ENCODE measurements around the gene SS18L1.
"Not testable (repeated sequence)": the region's sequence is repeated elsewhere in the genome, so short reads cannot be mapped to it uniquely, and the experiment has no call there.

SS18L1 gene

GRCh38 chr20:62143957-62144825 is 622 bp downstream of the SS18L1 start:
- H3K4me3 ChIP-seq, result peak overlapping the region; percentile 97
- no peak overlapping the region for H3K27ac ChIP-seq
- TF ChIP-seq POLR2AphosphoS5 (IDR thresholded peaks at IDR 0.05; ENCODE audit: borderline replicate concordance, low read depth, low read length), result no peak
- TF ChIP-seq FOXP2 (optimal IDR thresholded peaks at IDR 0.05; ENCODE audit: control extremely low read depth, extremely low read length, insufficient read depth), result no peak
- TF ChIP-seq EZH2 (IDR thresholded peaks at IDR 0.05), result no peak
- no peaks in the 10 kb centered on the region for H3K9me3 ChIP-seq (ENCODE audit: low read depth, low read length)
- peaks cover 33% of the 10 kb centered on the region for H3K36me3 ChIP-seq (ENCODE audit: insufficient read depth, low read length)
- H3K9ac ChIP-seq (ENCODE audit: insufficient read length), result peak overlapping the region; percentile 68
- DNase-seq (ENCODE audit: low read depth, low spot score), result no peak

GRCh38 chr20:62145688-62146018 is 2.1 kb downstream of the SS18L1 start:
- Histone ChIP-seq H3K36me3 (ENCODE audit: insufficient read depth, low read length) (peaks cover 19% of the 10 kb centered on the region), H3K27ac (no peak overlapping the region), H3K4me3 (no peak overlapping the region), H3K9me3 (ENCODE audit: low read depth, low read length) (no peaks in the 10 kb centered on the region), H3K9ac (ENCODE audit: insufficient read length) (no peak overlapping the region)
- DNase-seq (ENCODE audit: low read depth, low spot score), result no peak
- TF ChIP-seq POLR2AphosphoS5 (IDR thresholded peaks at IDR 0.05; ENCODE audit: borderline replicate concordance, low read depth, low read length), result no peak
- TF ChIP-seq EZH2 (IDR thresholded peaks at IDR 0.05), result no peak
- TF ChIP-seq FOXP2 (optimal IDR thresholded peaks at IDR 0.05; ENCODE audit: control extremely low read depth, extremely low read length, insufficient read depth), result no peak

GRCh38 chr20:62146019-62146755 is 2.6 kb downstream of the SS18L1 start:
- no peak for DNase-seq (ENCODE audit: low read depth, low spot score)
- Histone ChIP-seq H3K36me3 (ENCODE audit: insufficient read depth, low read length) (peaks cover 13% of the 10 kb centered on the region; the same call in 1 of the 2 replicates), H3K9ac (ENCODE audit: insufficient read length) (no peak overlapping the region), H3K27ac (no peak overlapping the region), H3K9me3 (ENCODE audit: low read depth, low read length) (no peaks in the 10 kb centered on the region), H3K4me3 (no peak overlapping the region)
- TF ChIP-seq FOXP2 (optimal IDR thresholded peaks at IDR 0.05; ENCODE audit: control extremely low read depth, extremely low read length, insufficient read depth), result no peak
- no peak for TF ChIP-seq EZH2 (IDR thresholded peaks at IDR 0.05)
- TF ChIP-seq POLR2AphosphoS5 (IDR thresholded peaks at IDR 0.05; ENCODE audit: borderline replicate concordance, low read depth, low read length), result no peak

GRCh38 chr20:62147125-62147524 is 3.6 kb downstream of the SS18L1 start:
- Histone ChIP-seq H3K4me3 (no peak overlapping the region), H3K36me3 (ENCODE audit: insufficient read depth, low read length) (peaks cover 15% of the 10 kb centered on the region; the same call in 1 of the 2 replicates), H3K9ac (ENCODE audit: insufficient read length) (no peak overlapping the region), H3K27ac (no peak overlapping the region), H3K9me3 (ENCODE audit: low read depth, low read length) (no peaks in the 10 kb centered on the region)
- no peak for DNase-seq (ENCODE audit: low read depth, low spot score)
- TF ChIP-seq EZH2 (IDR thresholded peaks at IDR 0.05) (no peak), FOXP2 (optimal IDR thresholded peaks at IDR 0.05; ENCODE audit: control extremely low read depth, extremely low read length, insufficient read depth) (no peak), POLR2AphosphoS5 (IDR thresholded peaks at IDR 0.05; ENCODE audit: borderline replicate concordance, low read depth, low read length) (no peak)

GRCh38 chr20:62147528-62147927 is 4.0 kb downstream of the SS18L1 start:
- Histone ChIP-seq H3K27ac (no peak overlapping the region), H3K9me3 (ENCODE audit: low read depth, low read length) (no peaks in the 10 kb centered on the region), H3K9ac (ENCODE audit: insufficient read length) (no peak overlapping the region), H3K36me3 (ENCODE audit: insufficient read depth, low read length) (peaks cover 19% of the 10 kb centered on the region; the same call in 1 of the 2 replicates), H3K4me3 (no peak overlapping the region)
- no peak for DNase-seq (ENCODE audit: low read depth, low spot score)
- no peak for TF ChIP-seq POLR2AphosphoS5 (IDR thresholded peaks at IDR 0.05; ENCODE audit: borderline replicate concordance, low read depth, low read length)
- no peak for TF ChIP-seq FOXP2 (optimal IDR thresholded peaks at IDR 0.05; ENCODE audit: control extremely low read depth, extremely low read length, insufficient read depth)
- no peak for TF ChIP-seq EZH2 (IDR thresholded peaks at IDR 0.05)

- not testable (repeated sequence) for H3K4me3 ChIP-seq; H3K9ac ChIP-seq (ENCODE audit: insufficient read length); H3K9me3 ChIP-seq (ENCODE audit: low read depth, low read length); H3K27ac ChIP-seq; DNase-seq (ENCODE audit: low read depth, low spot score)
- peaks cover 21% of the 10 kb centered on the region; the same call in 1 of the 2 replicates for H3K36me3 ChIP-seq (ENCODE audit: insufficient read depth, low read length)
Measured at GRCh38 chr20:62148383-62148782, 4.8 kb downstream of the SS18L1 start.

GRCh38 chr20:62148908-62149314 is 5.3 kb downstream of the SS18L1 start:
- Histone ChIP-seq H3K9me3 (ENCODE audit: low read depth, low read length) (no peaks in the 10 kb centered on the region), H3K27ac (no peak overlapping the region), H3K4me3 (no peak overlapping the region), H3K9ac (ENCODE audit: insufficient read length) (no peak overlapping the region), H3K36me3 (ENCODE audit: insufficient read depth, low read length) (peaks cover 21% of the 10 kb centered on the region; the same call in 1 of the 2 replicates)
- no peak for TF ChIP-seq EZH2 (IDR thresholded peaks at IDR 0.05)
- TF ChIP-seq FOXP2 (optimal IDR thresholded peaks at IDR 0.05; ENCODE audit: control extremely low read depth, extremely low read length, insufficient read depth), result no peak
- DNase-seq (ENCODE audit: low read depth, low spot score), result no peak

GRCh38 chr20:62149532-62150309 is 6.2 kb downstream of the SS18L1 start:
- no peak for TF ChIP-seq POLR2AphosphoS5 (IDR thresholded peaks at IDR 0.05; ENCODE audit: borderline replicate concordance, low read depth, low read length)
- no peak for TF ChIP-seq EZH2 (IDR thresholded peaks at IDR 0.05)
- TF ChIP-seq FOXP2 (optimal IDR thresholded peaks at IDR 0.05; ENCODE audit: control extremely low read depth, extremely low read length, insufficient read depth), result no peak
- no peak overlapping the region for H3K9ac ChIP-seq (ENCODE audit: insufficient read length)
- DNase-seq (ENCODE audit: low read depth, low spot score), result no peak
- H3K4me3 ChIP-seq, result no peak overlapping the region
- H3K27ac ChIP-seq, result no peak overlapping the region
- H3K36me3 ChIP-seq (ENCODE audit: insufficient read depth, low read length), result peaks cover 24% of the 10 kb centered on the region; the same call in 1 of the 2 replicates
- H3K9me3 ChIP-seq (ENCODE audit: low read depth, low read length), result no peaks in the 10 kb centered on the region

Data from SK-N-MC (cell line).